ENCODE data around the gene LCP1. TPM values are rescaled to one million over a fixed set of nuclear protein-coding genes. Genes with fewer than 3 reads are reported as not detected.

Gene LCP1
- total and polyA plus RNA-seq, 2 experiments from 2014 or later: 0.64 TPM; not detected in 1

DNA sequence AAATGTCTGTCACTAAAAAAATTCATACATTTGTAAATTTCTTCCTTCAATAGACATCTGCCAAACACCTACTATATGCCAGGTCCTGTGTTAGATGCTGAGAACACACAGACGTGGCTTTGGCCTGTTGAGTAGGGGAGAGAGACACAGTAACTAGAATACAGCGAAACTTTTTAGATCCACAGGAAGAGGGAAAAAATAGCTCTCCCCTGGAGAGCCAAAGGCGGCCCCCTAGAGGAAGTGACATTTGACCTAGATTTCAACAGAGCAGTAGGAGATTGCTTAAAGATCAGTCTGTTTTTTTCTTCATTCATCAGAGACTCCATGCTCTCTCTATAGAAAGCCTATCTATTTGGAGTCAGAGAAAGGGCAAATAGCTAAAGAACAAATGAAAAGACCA is 11.3 kb downstream of the LCP1 start:
- peaks cover 14% of the 10 kb centered on the region for H3K27me3 ChIP-seq (replicated peaks; ENCODE audit: insufficient read depth)
- TF ChIP-seq EZH2phosphoT487 (IDR thresholded peaks at IDR 0.05; ENCODE audit: insufficient read depth, low read depth) (no peak), EZH2 (IDR thresholded peaks at IDR 0.05; ENCODE audit: insufficient read depth, poor library complexity, severe bottlenecking) (no peak)
- no peak for DNase-seq
- H3K27ac ChIP-seq: no peak overlapping the region
- H3K4me2 ChIP-seq (ENCODE audit: unreplicated experiment): no peak overlapping the region
- no peaks in the 10 kb centered on the region for H3F3A ChIP-seq (ENCODE audit: insufficient read depth)
- in situ Hi-C loops (cut with MboI): no loop called here
- no peak overlapping the region for H3K4me3 ChIP-seq
- H4K20me1 ChIP-seq (ENCODE audit: insufficient read depth): no peaks in the 10 kb centered on the region
- H2AFZ ChIP-seq: no peak overlapping the region
- WGBS, 2 experiments (ENCODE audit: low coverage in 1 of 2, low lambda C conversion rate in 2 of 2, missing lambda C conversion rate in 2 of 2): 64 to 68% methylated on average over 3 of the region's 3 CpGs
- no peaks in the 10 kb centered on the region for H3K9me3 ChIP-seq (ENCODE audit: low read depth)
- H3K36me3 ChIP-seq (ENCODE audit: low read depth): no peaks in the 10 kb centered on the region
- H3K9ac ChIP-seq: no peak overlapping the region
- H3K79me2 ChIP-seq (ENCODE audit: insufficient read depth): no peaks in the 10 kb centered on the region
- H3K4me1 ChIP-seq (ENCODE audit: insufficient read depth): no peaks in the 10 kb centered on the region
- H3K9me2 ChIP-seq (ENCODE audit: insufficient read depth): no peaks in the 10 kb centered on the region

- Histone ChIP-seq H3K79me2 (ENCODE audit: insufficient read depth) (no peaks in the 10 kb centered on the region), H4K20me1 (ENCODE audit: insufficient read depth) (no peaks in the 10 kb centered on the region), H3K36me3 (ENCODE audit: low read depth) (no peaks in the 10 kb centered on the region), H2AFZ (no peak overlapping the region), H3K4me1 (ENCODE audit: insufficient read depth) (no peaks in the 10 kb centered on the region), H3K9me3 (ENCODE audit: low read depth) (no peaks in the 10 kb centered on the region), H3K27me3 (replicated peaks; ENCODE audit: insufficient read depth) (peaks cover 12% of the 10 kb centered on the region), H3K9me2 (ENCODE audit: insufficient read depth) (no peaks in the 10 kb centered on the region), H3F3A (ENCODE audit: insufficient read depth) (no peaks in the 10 kb centered on the region), H3K4me2 (ENCODE audit: unreplicated experiment) (no peak overlapping the region), H3K27ac (no peak overlapping the region), H3K9ac (no peak overlapping the region), H3K4me3 (no peak overlapping the region)
- 73 to 74% methylated on average over 7 of the region's 7 CpGs for WGBS, 2 experiments (ENCODE audit: low coverage in 1 of 2, low lambda C conversion rate in 2 of 2, missing lambda C conversion rate in 2 of 2)
- no peak for DNase-seq
- in situ Hi-C loops (cut with MboI): no loop called here
- TF ChIP-seq EZH2 (IDR thresholded peaks at IDR 0.05; ENCODE audit: insufficient read depth, poor library complexity, severe bottlenecking): no peak
Measured at GRCh38 chr13:46170268-46170667, 11.7 kb downstream of the LCP1 start.

DNA sequence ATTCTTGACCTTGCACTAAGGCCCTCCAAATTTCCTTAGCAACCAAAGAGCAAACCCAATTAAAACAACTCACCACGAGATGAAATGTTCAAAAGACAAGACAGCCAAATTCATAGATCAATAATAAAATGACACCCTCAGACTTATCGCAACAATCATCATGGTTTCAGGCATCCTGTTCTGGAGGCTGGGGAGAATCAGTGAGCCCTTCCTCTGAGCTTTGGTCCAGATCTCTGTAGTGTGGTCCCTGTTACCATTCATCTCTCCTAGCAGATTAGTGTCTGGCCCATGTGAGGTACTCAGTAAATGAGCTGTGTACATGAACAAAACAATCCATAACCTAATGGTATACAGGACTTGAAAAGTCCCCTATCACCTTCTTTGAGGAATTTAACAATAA is 12.2 kb downstream of the LCP1 start:
- Histone ChIP-seq H4K20me1 (ENCODE audit: insufficient read depth) (no peaks in the 10 kb centered on the region), H3K9me2 (ENCODE audit: insufficient read depth) (no peaks in the 10 kb centered on the region), H2AFZ (no peak overlapping the region), H3K4me3 (no peak overlapping the region), H3F3A (ENCODE audit: insufficient read depth) (no peaks in the 10 kb centered on the region), H3K27ac (no peak overlapping the region), H3K27me3 (replicated peaks; ENCODE audit: insufficient read depth) (peaks cover 9% of the 10 kb centered on the region; the same call in 1 of the 2 replicates), H3K4me1 (ENCODE audit: insufficient read depth) (no peaks in the 10 kb centered on the region), H3K9ac (no peak overlapping the region), H3K36me3 (ENCODE audit: low read depth) (no peaks in the 10 kb centered on the region), H3K4me2 (ENCODE audit: unreplicated experiment) (no peak overlapping the region), H3K9me3 (ENCODE audit: low read depth) (no peaks in the 10 kb centered on the region), H3K79me2 (ENCODE audit: insufficient read depth) (no peaks in the 10 kb centered on the region)
- 87 to 88% methylated on average over 2 of the region's 2 CpGs for WGBS, 2 experiments (ENCODE audit: low coverage in 1 of 2, low lambda C conversion rate in 2 of 2, missing lambda C conversion rate in 2 of 2)
- DNase-seq: no peak
- in situ Hi-C loops (cut with MboI): no loop called here
- TF ChIP-seq EZH2 (IDR thresholded peaks at IDR 0.05; ENCODE audit: insufficient read depth, poor library complexity, severe bottlenecking): no peak
- no peak for TF ChIP-seq EZH2phosphoT487 (IDR thresholded peaks at IDR 0.05; ENCODE audit: insufficient read depth, low read depth)

DNA sequence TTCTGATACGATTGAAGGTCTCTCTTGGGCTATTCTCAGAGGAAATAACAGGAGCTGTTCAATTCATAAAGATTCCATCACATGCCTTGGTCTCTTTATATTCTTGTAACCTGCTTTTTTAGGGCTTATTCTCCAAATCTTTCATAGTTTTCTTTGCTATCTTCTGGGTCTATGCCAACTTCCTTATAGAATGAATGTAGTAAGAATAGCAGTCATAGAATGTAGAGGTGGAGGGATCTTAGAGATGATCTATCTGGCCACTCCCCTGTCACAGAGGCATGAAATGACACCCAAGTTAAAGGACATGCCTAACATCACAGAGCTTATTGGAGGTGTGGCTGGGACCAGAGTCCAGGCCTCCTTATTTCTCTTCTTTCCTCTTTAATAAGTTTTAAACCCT is 13.2 kb downstream of the LCP1 start:
- DNase-seq: no peak
- Histone ChIP-seq H3K27ac (no peak overlapping the region), H3K4me3 (no peak overlapping the region), H4K20me1 (ENCODE audit: insufficient read depth) (no peaks in the 10 kb centered on the region), H3K9me2 (ENCODE audit: insufficient read depth) (no peaks in the 10 kb centered on the region), H3K4me2 (ENCODE audit: unreplicated experiment) (no peak overlapping the region), H3K36me3 (ENCODE audit: low read depth) (no peaks in the 10 kb centered on the region), H3K9ac (no peak overlapping the region), H3K9me3 (ENCODE audit: low read depth) (no peaks in the 10 kb centered on the region), H3F3A (ENCODE audit: insufficient read depth) (no peaks in the 10 kb centered on the region), H3K4me1 (ENCODE audit: insufficient read depth) (no peaks in the 10 kb centered on the region), H2AFZ (no peak overlapping the region), H3K27me3 (replicated peaks; ENCODE audit: insufficient read depth) (peaks cover 9% of the 10 kb centered on the region), H3K79me2 (ENCODE audit: insufficient read depth) (no peaks in the 10 kb centered on the region)
- no peak for TF ChIP-seq EZH2 (IDR thresholded peaks at IDR 0.05; ENCODE audit: insufficient read depth, poor library complexity, severe bottlenecking)
- TF ChIP-seq EZH2phosphoT487 (IDR thresholded peaks at IDR 0.05; ENCODE audit: insufficient read depth, low read depth): no peak
- in situ Hi-C loops (cut with MboI): no loop called here
- 0 to 3% methylated on average over 1 of the region's 1 CpG for WGBS, 2 experiments (ENCODE audit: low coverage in 1 of 2, low lambda C conversion rate in 2 of 2, missing lambda C conversion rate in 2 of 2)

DNA sequence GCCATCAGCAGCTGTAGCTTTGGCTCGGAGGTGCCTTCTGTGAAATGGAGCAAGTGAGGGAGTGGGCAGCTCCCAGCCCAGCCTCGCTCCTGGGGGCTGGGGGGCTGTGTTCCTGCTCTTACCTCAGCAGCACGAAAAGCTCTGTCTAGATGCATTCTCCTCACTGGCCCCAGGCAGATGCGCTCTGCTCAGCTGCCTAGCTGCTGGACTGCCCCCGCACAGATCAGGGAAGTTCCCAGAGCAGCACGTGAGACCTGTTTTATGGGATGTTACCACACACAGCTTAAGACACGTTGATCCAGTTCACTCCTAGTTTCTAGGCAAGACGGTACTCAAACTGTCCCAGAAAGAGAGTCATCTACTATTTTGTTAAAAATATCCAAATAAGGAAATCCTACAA is 13.6 kb downstream of the LCP1 start:
- in situ Hi-C loops (cut with MboI): no loop called here
- peak; percentile 38 for DNase-seq
- H3K9me3 ChIP-seq (ENCODE audit: low read depth): no peaks in the 10 kb centered on the region

More for the DNA sequence above, 13.6 kb downstream of the LCP1 start:
- Histone ChIP-seq H3K79me2 (ENCODE audit: insufficient read depth) (no peaks in the 10 kb centered on the region), H3K4me1 (ENCODE audit: insufficient read depth) (no peaks in the 10 kb centered on the region), H2AFZ (no peak overlapping the region), H3F3A (ENCODE audit: insufficient read depth) (no peaks in the 10 kb centered on the region), H3K4me3 (no peak overlapping the region), H3K9ac (no peak overlapping the region), H3K27ac (no peak overlapping the region), H3K9me2 (ENCODE audit: insufficient read depth) (no peaks in the 10 kb centered on the region), H3K27me3 (replicated peaks; ENCODE audit: insufficient read depth) (peaks cover 9% of the 10 kb centered on the region), H3K36me3 (ENCODE audit: low read depth) (no peaks in the 10 kb centered on the region), H3K4me2 (ENCODE audit: unreplicated experiment) (no peak overlapping the region), H4K20me1 (ENCODE audit: insufficient read depth) (no peaks in the 10 kb centered on the region)
- WGBS, 2 experiments (ENCODE audit: low coverage in 1 of 2, low lambda C conversion rate in 2 of 2, missing lambda C conversion rate in 2 of 2): 50 to 52% methylated on average over 8 of the region's 8 CpGs
- TF ChIP-seq EZH2phosphoT487 (IDR thresholded peaks at IDR 0.05; ENCODE audit: insufficient read depth, low read depth): no peak
- no peak for TF ChIP-seq EZH2 (IDR thresholded peaks at IDR 0.05; ENCODE audit: insufficient read depth, poor library complexity, severe bottlenecking)

Measured in GM23248 (cell line).